Measurements from ENCODE around the gene ANKRD60. TPM values are rescaled to one million over a fixed set of nuclear protein-coding genes. Genes with fewer than 3 reads are reported as not detected.

Gene ANKRD60
- total RNA-seq, 1 experiment from 2014 or later, result not detected

DNA sequence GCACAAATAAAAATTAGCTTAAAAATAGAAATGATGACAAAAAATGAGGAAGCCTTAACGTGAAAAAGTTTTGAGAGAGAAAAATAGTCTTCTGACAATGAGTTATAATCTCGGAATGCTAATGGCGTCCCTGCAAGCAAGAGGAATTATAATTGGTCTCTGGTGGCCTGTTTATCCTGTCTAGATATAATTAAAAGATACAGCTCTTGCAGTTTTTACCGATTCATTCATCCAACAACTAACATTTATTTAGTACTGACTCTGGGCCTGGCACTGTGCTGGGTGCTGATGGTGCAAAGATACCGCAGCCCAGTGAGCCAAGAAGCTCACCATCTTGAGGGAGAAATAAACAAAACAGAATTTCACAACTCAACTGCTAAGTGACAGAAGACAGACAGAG lies 31.6 kb upstream of the ANKRD60 start:
- Histone ChIP-seq H2BK20ac (ENCODE audit: low read depth, low read length, poor library complexity, severe bottlenecking) (no peak overlapping the region), H3K27me3 (ENCODE audit: insufficient read depth, low read length) (no peaks in the 10 kb centered on the region), H4K20me1 (ENCODE audit: control insufficient read depth, insufficient read depth, insufficient read length) (no peaks in the 10 kb centered on the region), H3K18ac (ENCODE audit: insufficient read length, low read depth, low read length) (no peak overlapping the region), H3K23ac (ENCODE audit: insufficient read length, low read depth, low read length) (no peak overlapping the region), H4K91ac (ENCODE audit: insufficient read length, low read depth, low read length) (no peak overlapping the region), H3K79me2 (ENCODE audit: insufficient read depth, low read length) (no peaks in the 10 kb centered on the region), H3K4ac (ENCODE audit: low read depth, low read length) (no peak overlapping the region), H3K23me2 (ENCODE audit: insufficient read length, low read depth, low read length, poor library complexity, severe bottlenecking) (no peaks in the 10 kb centered on the region), H3K14ac (ENCODE audit: insufficient read depth, low read length) (no peak overlapping the region), H2BK12ac (ENCODE audit: insufficient read length, low read depth, low read length) (no peak overlapping the region), H3K56ac (ENCODE audit: insufficient read length, low read depth, low read length) (no peak overlapping the region), H3T11ph (ENCODE audit: low read length) (no peak overlapping the region), H4K8ac (replicated peaks; ENCODE audit: insufficient read length, low read depth, low read length) (no peak overlapping the region), H2BK15ac (ENCODE audit: low read depth, low read length) (no peak overlapping the region), H2AFZ (ENCODE audit: low read length) (no peak overlapping the region), H2BK5ac (ENCODE audit: insufficient read length, low read length) (no peak overlapping the region), H3K27ac (ENCODE audit: insufficient read length, low read depth, low read length) (no peak overlapping the region), H3K9ac (ENCODE audit: extremely low read depth, insufficient read length, low read length) (no peak overlapping the region), H4K5ac (ENCODE audit: insufficient read length, low read depth, low read length) (no peak overlapping the region), H3K4me1 (ENCODE audit: insufficient read depth, low read length) (peaks cover 5% of the 10 kb centered on the region), H2AK5ac (ENCODE audit: insufficient read length, low read length) (no peak overlapping the region), H3K79me1 (ENCODE audit: insufficient read depth, low read depth, low read length, poor library complexity, severe bottlenecking) (no peaks in the 10 kb centered on the region), H2BK120ac (ENCODE audit: low read depth, low read length, poor library complexity, severe bottlenecking) (no peak overlapping the region), H3K9me3 (ENCODE audit: control insufficient read depth, low read depth, low read length) (no peaks in the 10 kb centered on the region), H3K4me2 (ENCODE audit: insufficient read depth, insufficient read length, low read length) (no peak overlapping the region)
- Mint-ChIP-seq H3K4me3 (no peak overlapping the region), H3K27ac (peak overlapping the region in 1 of 3 experiments; percentile 23; a peak in 2 of 7 replicates), H3K4me1 (peaks cover 20% of the 10 kb centered on the region in 2 experiments), H3K36me3 (ENCODE audit: insufficient read depth in 1 of 3, low read depth in 3 of 3) (peaks cover 0 to 21% (median 3%) of the 10 kb centered on the region in 3 experiments; a peak in 3 of 7 replicates), H3K9me3 (no peaks in the 10 kb centered on the region), H3K27me3 (ENCODE audit: low read depth) (no peaks in the 10 kb centered on the region)
- no CpG with 5 or more reads among the region's 5 CpGs for WGBS (ENCODE audit: extremely low coverage, insufficient read length, low lambda C conversion rate)
- TF ChIP-seq CTCF (conservative IDR thresholded peaks at IDR 0.05), result no peak
- no peak for DNase-seq
